Erythroblast (primary cell): Measurements from ENCODE around the gene HNF1B.

Experiments used
- GATA1 ChIP-seq: IDR thresholded peaks from 2 replicates; pipeline ENCODE4 v1.6.1; 2011; ENCODE audit warnings: low read depth, mild to moderate bottlenecking, control low read depth, low read length, moderate library complexity
- POLR2A ChIP-seq: IDR thresholded peaks from 2 replicates; pipeline ENCODE4 v1.6.1; 2011; ENCODE audit warnings: mild to moderate bottlenecking, low read length

GRCh38 chr17:37711113-37711512 lies 33.7 kb downstream of the HNF1B start:
- no peak for TF ChIP-seq POLR2A
- TF ChIP-seq GATA1: no peak
